Bronchial epithelial cell (primary cell): Measurements from ENCODE around the gene RPL32. TPM values are rescaled to one million over a fixed set of nuclear protein-coding genes. Genes with fewer than 3 reads are reported as not detected.

Source experiments
- DNase-seq: peaks from one replicate; pipeline ENCODE4 v3.0.0-alpha.2; 2010; ENCODE audit warnings: low read depth
- FAIRE-seq: peaks from 2 replicates; lab custom pipeline; 2011; peaks lifted over from hg19 to GRCh38; lab: Jason Lieb, UNC
- H3K27me3 ChIP-seq: 2 replicates; pipeline ENCODE4 v1.5.1; 2011; ENCODE audit warnings: low read length; ENCODE audit not compliant: control insufficient read depth, insufficient read depth
- H3K36me3 ChIP-seq: 2 replicates; pipeline ENCODE4 v1.5.1; 2011; ENCODE audit warnings: low read length; ENCODE audit not compliant: control insufficient read depth, insufficient read depth
- H3K4me3 ChIP-seq: 2 replicates; pipeline ENCODE4 v1.5.1; 2011; ENCODE audit warnings: mild to moderate bottlenecking, low read depth, low read length, control low read depth
- total RNA-seq: library from RNA; depleted of rRNA; stranded (reverse); fragments of >200 nt; gene quantifications from 2 replicates; pipeline ENCODE4 v1.2.1, GENCODE V29; 2014
- TF ChIP-seq, protein P1 (sequence below): IDR thresholded peaks from 2 replicates; pipeline ENCODE4 v1.5.1; 2011; ENCODE audit warnings: mild to moderate bottlenecking, moderate library complexity, low read length, control low read depth, inconsistent platforms; ENCODE audit not compliant: insufficient read depth, severe bottlenecking

Gene RPL32
- total RNA-seq, 1 donor from 2014 or later: 2,605 TPM

DNA sequence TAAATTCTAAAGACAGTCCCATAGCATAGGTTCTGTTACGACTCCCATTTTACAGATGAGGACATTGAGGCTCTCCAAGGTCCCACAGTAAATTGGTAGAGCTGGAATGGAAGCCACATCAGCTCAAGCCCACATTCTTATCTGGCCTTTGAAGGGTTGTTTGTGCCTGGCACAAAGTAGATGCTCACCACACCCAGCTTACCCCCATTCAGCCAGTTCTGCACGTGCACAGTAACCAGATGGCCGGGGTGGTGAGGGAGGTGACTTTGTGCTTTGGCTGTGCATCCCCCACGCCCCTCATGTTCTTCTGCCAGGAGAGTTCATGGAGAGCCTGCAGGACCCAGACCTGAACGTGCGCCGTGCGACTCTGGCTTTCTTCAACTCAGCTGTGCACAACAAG lies 16.2 kb downstream of the RPL32 start:
- H3K27me3 ChIP-seq: no peaks in the 10 kb centered on the region
- H3K36me3 ChIP-seq: no peaks in the 10 kb centered on the region
- FAIRE-seq (no peak), DNase-seq (no peak)
- TF ChIP-seq, protein P1, sequence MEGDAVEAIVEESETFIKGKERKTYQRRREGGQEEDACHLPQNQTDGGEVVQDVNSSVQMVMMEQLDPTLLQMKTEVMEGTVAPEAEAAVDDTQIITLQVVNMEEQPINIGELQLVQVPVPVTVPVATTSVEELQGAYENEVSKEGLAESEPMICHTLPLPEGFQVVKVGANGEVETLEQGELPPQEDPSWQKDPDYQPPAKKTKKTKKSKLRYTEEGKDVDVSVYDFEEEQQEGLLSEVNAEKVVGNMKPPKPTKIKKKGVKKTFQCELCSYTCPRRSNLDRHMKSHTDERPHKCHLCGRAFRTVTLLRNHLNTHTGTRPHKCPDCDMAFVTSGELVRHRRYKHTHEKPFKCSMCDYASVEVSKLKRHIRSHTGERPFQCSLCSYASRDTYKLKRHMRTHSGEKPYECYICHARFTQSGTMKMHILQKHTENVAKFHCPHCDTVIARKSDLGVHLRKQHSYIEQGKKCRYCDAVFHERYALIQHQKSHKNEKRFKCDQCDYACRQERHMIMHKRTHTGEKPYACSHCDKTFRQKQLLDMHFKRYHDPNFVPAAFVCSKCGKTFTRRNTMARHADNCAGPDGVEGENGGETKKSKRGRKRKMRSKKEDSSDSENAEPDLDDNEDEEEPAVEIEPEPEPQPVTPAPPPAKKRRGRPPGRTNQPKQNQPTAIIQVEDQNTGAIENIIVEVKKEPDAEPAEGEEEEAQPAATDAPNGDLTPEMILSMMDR: no peak
- H3K4me3 ChIP-seq: no peak overlapping the region

DNA sequence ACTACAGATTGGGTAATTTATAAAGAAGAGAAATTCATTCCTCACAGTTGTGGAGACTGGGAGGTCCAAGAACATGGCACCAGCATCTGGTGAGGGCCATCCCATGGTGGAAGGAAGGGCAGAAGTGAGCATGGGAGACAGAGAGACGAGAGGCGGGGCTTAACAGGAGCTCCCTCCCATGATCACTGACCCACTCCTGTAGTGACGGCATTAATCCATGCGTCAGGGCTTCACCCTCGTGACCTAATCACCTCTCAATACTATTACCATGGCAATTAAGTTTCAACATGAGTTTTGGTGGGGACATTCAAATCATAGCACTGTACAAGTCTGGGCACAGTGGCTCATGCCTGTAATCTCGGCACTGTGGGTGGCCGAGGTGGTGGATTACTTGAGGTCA lies 17.1 kb downstream of the RPL32 start:
- TF ChIP-seq, protein P1: no peak
- Histone ChIP-seq H3K27me3 (no peaks in the 10 kb centered on the region), H3K36me3 (no peaks in the 10 kb centered on the region), H3K4me3 (no peak overlapping the region)
- DNase-seq: no peak
- no peak for FAIRE-seq

DNA sequence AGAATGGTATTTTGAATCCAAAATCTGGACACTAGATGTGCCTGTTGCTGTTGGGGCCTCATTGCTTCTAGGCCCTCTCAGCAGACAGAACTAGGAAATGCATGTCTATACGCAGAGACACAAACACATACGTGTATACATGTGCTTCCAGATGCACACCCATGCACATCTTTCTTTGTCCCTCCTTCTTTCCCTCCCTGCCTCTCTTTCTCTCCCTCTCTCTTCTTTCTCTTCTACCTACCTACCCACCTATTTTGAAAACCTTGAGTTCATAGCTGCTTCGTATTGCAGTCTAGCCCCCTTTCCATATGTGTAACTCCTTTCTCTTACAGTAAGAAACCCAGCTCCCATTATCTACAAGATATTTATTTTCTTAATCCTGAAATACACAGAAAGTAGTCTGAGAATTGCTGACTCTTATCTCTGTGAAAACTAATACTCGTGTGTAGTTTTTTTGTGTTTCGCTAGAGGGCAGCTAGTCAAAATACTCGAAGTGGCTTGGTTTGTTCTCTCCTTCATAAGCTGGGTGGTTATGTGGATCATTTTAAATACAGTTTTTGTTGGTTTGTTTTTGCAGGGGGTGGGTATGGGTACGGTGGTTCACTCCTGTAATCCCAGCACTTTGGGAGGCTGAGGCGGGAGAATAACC lies 18.5 kb downstream of the RPL32 start:
- Histone ChIP-seq H3K36me3 (no peaks in the 10 kb centered on the region), H3K4me3 (no peak overlapping the region), H3K27me3 (no peaks in the 10 kb centered on the region)
- peak; percentile 57 for DNase-seq
- TF ChIP-seq, protein P1: peak; percentile 34
- FAIRE-seq: no peak

DNA sequence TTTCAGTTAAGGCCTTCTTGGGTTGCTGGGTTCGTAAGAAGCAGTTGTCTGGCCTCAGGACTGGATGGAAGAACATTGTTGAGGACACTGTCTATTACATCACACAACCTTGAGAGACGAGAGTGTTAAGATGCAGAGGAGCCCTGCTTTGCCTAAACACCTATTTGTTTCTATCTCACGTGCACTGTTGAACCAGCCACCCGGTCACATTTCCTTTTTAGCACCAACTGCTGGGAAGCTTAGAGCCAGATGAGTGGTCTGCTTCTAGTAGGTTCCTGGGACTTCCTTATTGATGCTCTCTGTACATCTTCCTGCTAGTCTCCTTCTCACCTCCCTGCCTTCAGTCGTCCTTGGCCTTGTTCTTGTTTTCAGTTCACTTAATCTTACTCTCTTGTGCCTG lies 22.6 kb downstream of the RPL32 start:
- peak; percentile 28 for FAIRE-seq

DNA sequence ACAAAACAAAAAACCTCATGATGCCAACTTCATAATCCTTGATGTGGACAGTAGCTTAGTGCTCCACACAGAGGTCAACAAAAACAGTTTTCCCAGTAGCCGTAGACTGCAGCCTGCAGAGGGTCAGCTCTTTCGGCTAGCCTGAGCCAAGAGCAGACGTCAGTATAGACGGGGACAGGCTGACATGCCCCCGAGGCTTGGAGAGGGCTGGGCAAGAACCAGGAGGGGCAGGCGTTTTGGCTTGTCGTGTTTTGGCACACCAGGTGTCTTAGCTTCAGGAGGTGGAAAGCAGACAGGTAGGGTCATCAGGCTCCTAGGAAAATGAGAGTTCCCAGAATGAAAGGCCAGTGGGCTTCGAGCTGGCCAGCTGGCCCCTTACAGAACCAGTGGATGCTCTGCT lies 23.1 kb downstream of the RPL32 start:
- no peak overlapping the region for H3K4me3 ChIP-seq
- H3K27me3 ChIP-seq: no peaks in the 10 kb centered on the region
- no peak for DNase-seq
- TF ChIP-seq, protein P1: no peak
- FAIRE-seq: no peak
- no peaks in the 10 kb centered on the region for H3K36me3 ChIP-seq

More for the DNA sequence above, 22.6 kb downstream of the RPL32 start:
- DNase-seq: no peak
- Histone ChIP-seq H3K36me3 (no peaks in the 10 kb centered on the region), H3K4me3 (no peak overlapping the region), H3K27me3 (no peaks in the 10 kb centered on the region)
- TF ChIP-seq, protein P1: no peak

DNA sequence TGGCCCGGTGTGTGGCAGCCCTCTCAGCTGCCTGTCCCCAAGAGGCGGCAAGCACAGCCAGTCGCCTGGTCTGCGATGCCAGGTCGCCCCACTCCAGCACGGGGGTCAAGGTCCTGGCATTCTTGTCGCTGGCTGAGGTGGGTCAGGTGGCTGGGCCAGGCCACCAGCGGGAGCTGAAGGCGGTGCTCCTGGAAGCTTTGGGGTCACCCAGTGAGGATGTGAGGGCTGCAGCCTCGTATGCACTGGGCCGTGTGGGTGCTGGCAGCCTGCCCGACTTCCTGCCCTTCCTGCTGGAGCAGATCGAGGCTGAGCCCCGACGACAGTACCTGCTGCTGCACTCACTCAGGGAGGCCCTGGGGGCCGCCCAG lies 24.0 kb downstream of the RPL32 start:
- Histone ChIP-seq H3K27me3 (no peaks in the 10 kb centered on the region), H3K4me3 (no peak overlapping the region), H3K36me3 (no peaks in the 10 kb centered on the region)
- DNase-seq (no peak), FAIRE-seq (no peak)
- TF ChIP-seq, protein P1: no peak
